ENCODE measurements around the gene NOTCH3. TPM values are rescaled to one million over a fixed set of nuclear protein-coding genes. Genes with fewer than 3 reads are reported as not detected.

Gene NOTCH3
- total and polyA plus RNA-seq, 2 donors = 35.9 to 53.6 TPM

- Histone ChIP-seq H3K4me3 (ENCODE audit: low read depth, low read length) (no peak overlapping the region), H3K4me1 (ENCODE audit: insufficient read depth) (no peaks in the 10 kb centered on the region), H3K36me3 (ENCODE audit: insufficient read depth) (no peaks in the 10 kb centered on the region), H3K27ac (ENCODE audit: low read depth) (no peak overlapping the region)
- no peak for DNase-seq (ENCODE audit: extremely low spot score)
- 77% methylated on average over 5 of the region's 5 CpGs for WGBS
These were observed 51.1 kb downstream of the NOTCH3 start for GRCh38 chr19:15149737-15150136.

- no peak overlapping the region for H3K4me3 ChIP-seq (ENCODE audit: low read depth, low read length)
- WGBS = 93% methylated on average over 1 of the region's 1 CpG
- H3K36me3 ChIP-seq (ENCODE audit: insufficient read depth) = no peaks in the 10 kb centered on the region
- no peaks in the 10 kb centered on the region for H3K4me1 ChIP-seq (ENCODE audit: insufficient read depth)
- DNase-seq (ENCODE audit: extremely low spot score) = no peak
- no peak overlapping the region for H3K27ac ChIP-seq (ENCODE audit: low read depth)
These were observed 53.7 kb downstream of the NOTCH3 start for GRCh38 chr19:15147090-15147489.

DNA sequence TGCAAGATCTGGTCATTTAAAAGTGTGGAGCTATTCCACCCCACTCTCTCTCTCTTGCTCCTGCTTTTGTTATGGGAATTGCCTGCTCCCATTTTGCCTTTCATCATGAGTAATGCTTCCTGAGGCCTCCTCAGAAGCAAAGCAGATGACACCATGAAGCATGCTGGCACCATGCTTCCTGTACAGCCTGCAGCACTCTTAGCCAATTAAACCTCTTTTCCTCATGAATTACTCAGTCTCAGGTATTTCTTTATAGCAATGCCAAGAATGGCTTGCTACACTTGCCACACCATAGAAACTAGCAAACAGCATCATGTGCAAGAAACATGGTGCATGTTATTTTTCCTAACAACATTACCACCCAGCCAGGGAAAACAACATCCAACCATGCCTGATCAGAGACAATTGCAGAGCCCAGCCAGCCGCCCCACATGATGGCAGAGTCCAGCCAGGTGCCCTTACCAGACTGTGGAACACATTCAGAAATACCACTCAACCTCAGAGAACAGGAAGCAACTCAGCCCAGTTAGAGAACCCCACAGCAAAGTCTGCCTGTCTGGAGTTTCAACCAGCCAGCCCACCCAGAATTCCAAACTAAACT lies 56.6 kb downstream of the NOTCH3 start:
- Histone ChIP-seq H3K36me3 (ENCODE audit: insufficient read depth) (no peaks in the 10 kb centered on the region), H3K4me1 (ENCODE audit: insufficient read depth) (no peaks in the 10 kb centered on the region), H3K27ac (ENCODE audit: low read depth) (no peak overlapping the region), H3K4me3 (ENCODE audit: low read depth, low read length) (no peak overlapping the region)
- 94% methylated on average over 1 of the region's 1 CpG for WGBS
- DNase-seq (ENCODE audit: extremely low spot score) = no peak

- Histone ChIP-seq H3K27ac (ENCODE audit: low read depth) (no peak overlapping the region), H3K4me3 (ENCODE audit: low read depth, low read length) (no peak overlapping the region), H3K4me1 (ENCODE audit: insufficient read depth) (no peaks in the 10 kb centered on the region), H3K36me3 (ENCODE audit: insufficient read depth) (no peaks in the 10 kb centered on the region)
- 86% methylated on average over 5 of the region's 5 CpGs for WGBS
- no peak for DNase-seq (ENCODE audit: extremely low spot score)
These were observed 58.5 kb downstream of the NOTCH3 start for GRCh38 chr19:15142313-15142712.

GRCh38 chr19:15141143-15141542 lies 59.7 kb downstream of the NOTCH3 start:
- H3K27ac ChIP-seq (ENCODE audit: low read depth) = no peak overlapping the region
- no peaks in the 10 kb centered on the region for H3K36me3 ChIP-seq (ENCODE audit: insufficient read depth)
- DNase-seq (ENCODE audit: extremely low spot score) = no peak
- H3K4me3 ChIP-seq (ENCODE audit: low read depth, low read length) = no peak overlapping the region
- WGBS = 93% methylated on average over 25 of the region's 25 CpGs
- no peaks in the 10 kb centered on the region for H3K4me1 ChIP-seq (ENCODE audit: insufficient read depth)

- H3K4me3 ChIP-seq (ENCODE audit: low read depth, low read length) = no peak overlapping the region
- 48% methylated on average over 1 of the region's 1 CpG for WGBS
- no peak overlapping the region for H3K27ac ChIP-seq (ENCODE audit: low read depth)
- H3K4me1 ChIP-seq (ENCODE audit: insufficient read depth) = no peaks in the 10 kb centered on the region
- no peak for DNase-seq (ENCODE audit: extremely low spot score)
- H3K36me3 ChIP-seq (ENCODE audit: insufficient read depth) = peaks cover 2% of the 10 kb centered on the region
These were observed 62.4 kb downstream of the NOTCH3 start for GRCh38 chr19:15138427-15138826.

- Histone ChIP-seq H3K4me1 (ENCODE audit: insufficient read depth) (no peaks in the 10 kb centered on the region), H3K36me3 (ENCODE audit: insufficient read depth) (peaks cover 2% of the 10 kb centered on the region), H3K4me3 (ENCODE audit: low read depth, low read length) (no peak overlapping the region), H3K27ac (ENCODE audit: low read depth) (no peak overlapping the region)
- DNase-seq (ENCODE audit: extremely low spot score) = no peak
These were observed 63.0 kb downstream of the NOTCH3 start for GRCh38 chr19:15137777-15138176.

GRCh38 chr19:15136234-15136954 lies 64.4 kb downstream of the NOTCH3 start:
- no peak for DNase-seq (ENCODE audit: extremely low spot score)
- H3K4me3 ChIP-seq (ENCODE audit: low read depth, low read length) = no peak overlapping the region
- peaks cover 2% of the 10 kb centered on the region for H3K36me3 ChIP-seq (ENCODE audit: insufficient read depth)
- no peak overlapping the region for H3K27ac ChIP-seq (ENCODE audit: low read depth)
- H3K4me1 ChIP-seq (ENCODE audit: insufficient read depth) = no peaks in the 10 kb centered on the region
- 56% methylated on average over 2 of the region's 2 CpGs for WGBS

DNA sequence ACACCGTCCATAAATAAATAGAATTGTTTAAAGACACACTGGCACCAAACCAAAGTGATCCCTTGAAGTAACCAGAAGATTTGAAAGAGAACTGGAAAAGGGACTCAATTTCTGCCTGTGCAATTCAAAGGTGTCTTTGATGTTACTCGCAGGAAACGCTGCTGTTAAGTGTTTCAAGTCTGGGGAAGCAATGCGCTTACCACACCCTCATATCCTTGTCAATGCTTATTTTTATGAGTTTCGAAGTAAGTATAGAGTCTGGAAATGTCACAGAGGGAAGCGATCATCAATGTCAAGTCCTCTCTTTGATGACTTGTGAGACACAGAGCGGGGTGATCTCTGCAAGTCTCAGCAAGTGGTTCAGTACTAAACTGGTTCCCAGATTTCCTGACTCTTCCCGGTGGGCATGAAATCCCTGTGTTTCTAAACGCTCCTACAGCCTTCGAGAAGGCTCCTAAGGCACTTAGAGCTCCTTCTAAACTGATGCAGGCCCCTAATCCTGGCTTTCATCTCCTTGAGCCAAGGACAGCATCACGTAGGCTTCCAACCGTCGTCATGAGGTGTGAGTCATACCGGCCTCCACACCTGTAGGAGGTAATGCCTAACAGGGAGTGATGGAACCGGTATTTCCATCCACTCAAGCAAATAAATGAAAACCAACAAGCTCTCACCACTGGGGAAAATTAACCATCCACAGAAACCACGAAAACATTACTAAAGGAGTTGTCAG lies 70.8 kb downstream of the NOTCH3 start:
- peak; percentile 71 for DNase-seq (ENCODE audit: extremely low spot score)
- WGBS = 46% methylated on average over 16 of the region's 16 CpGs
- Histone ChIP-seq H3K4me1 (ENCODE audit: insufficient read depth) (no peaks in the 10 kb centered on the region), H3K36me3 (ENCODE audit: insufficient read depth) (peaks cover 2% of the 10 kb centered on the region), H3K27ac (ENCODE audit: low read depth) (no peak overlapping the region), H3K4me3 (ENCODE audit: low read depth, low read length) (no peak overlapping the region)

DNA sequence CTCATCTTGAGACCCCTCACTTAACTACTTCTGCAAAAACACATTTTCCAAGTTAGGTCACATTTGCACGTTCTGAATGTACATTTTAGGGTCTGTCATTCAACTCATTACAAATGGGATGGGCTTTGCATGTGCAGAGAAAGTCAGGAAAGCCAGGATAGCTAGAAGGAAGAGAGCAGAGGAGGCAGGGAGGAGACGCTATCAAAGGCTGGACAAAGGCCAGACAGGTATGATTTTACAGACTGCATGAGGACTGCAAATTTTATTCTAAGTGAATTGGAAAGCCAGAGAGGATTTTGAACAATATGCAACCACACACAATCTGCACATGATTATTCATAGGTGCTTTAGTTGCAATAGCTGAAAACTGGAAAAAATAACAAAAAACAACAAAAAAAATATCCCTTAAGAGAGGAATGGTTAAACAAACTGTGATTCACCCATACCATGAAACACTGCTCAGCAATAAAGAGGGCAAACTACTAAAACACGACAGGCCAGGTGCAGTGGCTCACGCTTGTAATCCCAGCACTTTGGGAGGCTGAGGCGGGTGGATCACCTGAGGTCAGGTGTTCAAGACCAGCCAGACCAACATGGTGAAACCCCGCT lies 72.5 kb downstream of the NOTCH3 start:
- Histone ChIP-seq H3K4me3 (ENCODE audit: low read depth, low read length) (no peak overlapping the region), H3K27ac (ENCODE audit: low read depth) (no peak overlapping the region), H3K4me1 (ENCODE audit: insufficient read depth) (no peaks in the 10 kb centered on the region), H3K36me3 (ENCODE audit: insufficient read depth) (no peaks in the 10 kb centered on the region)
- 66% methylated on average over 6 of the region's 6 CpGs for WGBS
- no peak for DNase-seq (ENCODE audit: extremely low spot score)

GRCh38 chr19:15126131-15126910 lies 74.5 kb downstream of the NOTCH3 start:
- Histone ChIP-seq H3K4me1 (ENCODE audit: insufficient read depth) (no peaks in the 10 kb centered on the region), H3K36me3 (ENCODE audit: insufficient read depth) (no peaks in the 10 kb centered on the region), H3K27ac (ENCODE audit: low read depth) (no peak overlapping the region), H3K4me3 (ENCODE audit: low read depth, low read length) (no peak overlapping the region)
- WGBS = 41% methylated on average over 2 of the region's 2 CpGs
- no peak for DNase-seq (ENCODE audit: extremely low spot score)

- Histone ChIP-seq H3K27ac (ENCODE audit: low read depth) (peak overlapping the region; percentile 90), H3K4me1 (ENCODE audit: insufficient read depth) (no peaks in the 10 kb centered on the region), H3K36me3 (ENCODE audit: insufficient read depth) (no peaks in the 10 kb centered on the region), H3K4me3 (ENCODE audit: low read depth, low read length) (peak overlapping the region; percentile 63)
- DNase-seq (ENCODE audit: extremely low spot score) = peak; percentile 96
- under 1% methylated on average over 61 of the region's 61 CpGs for WGBS
These were observed 75.3 kb downstream of the NOTCH3 start for GRCh38 chr19:15125232-15126067.
